Measurements from ENCODE around the gene SARS1. TPM values are rescaled to one million over a fixed set of nuclear protein-coding genes. Genes with fewer than 3 reads are reported as not detected.

Gene SARS1
- total RNA-seq, 1 donor from 2014 or later = 87.7 TPM

- no peak overlapping the region for H3K9ac ChIP-seq (ENCODE audit: low read depth in 1 of 3, low read length in 3 of 3)
- peaks cover 41 to 45% (median 43%) of the 10 kb centered on the region in 3 donors for H3K36me3 ChIP-seq (ENCODE audit: control insufficient read depth in 3 of 3, insufficient read depth in 3 of 3, low read length in 3 of 3)
- H3K4me3 ChIP-seq (ENCODE audit: low read length in 3 of 3) = no peak overlapping the region
- no peaks in the 10 kb centered on the region for H3K9me3 ChIP-seq (ENCODE audit: control insufficient read depth in 3 of 3, low read length in 3 of 3)
- peaks cover 0 to 2% (median 0%) of the 10 kb centered on the region in 3 donors for H3K27me3 ChIP-seq (ENCODE audit: control insufficient read depth in 3 of 3, insufficient read depth in 3 of 3, low read length in 3 of 3)
- H3K4me1 ChIP-seq (ENCODE audit: control insufficient read depth in 3 of 3, insufficient read depth in 3 of 3, low read length in 3 of 3) = peaks cover 22 to 32% (median 28%) of the 10 kb centered on the region in 3 donors
- H3K27ac ChIP-seq (ENCODE audit: low read depth, low read length) = no peak overlapping the region
Observed at GRCh38 chr1:109239409-109240068, 25.8 kb downstream of the SARS1 start.

GRCh38 chr1:109240158-109241152 lies 26.7 kb downstream of the SARS1 start:
- Histone ChIP-seq H3K9me3 (ENCODE audit: control insufficient read depth in 3 of 3, low read length in 3 of 3) (no peaks in the 10 kb centered on the region), H3K36me3 (ENCODE audit: control insufficient read depth in 3 of 3, insufficient read depth in 3 of 3, low read length in 3 of 3) (peaks cover 35 to 39% (median 36%) of the 10 kb centered on the region in 3 donors), H3K27me3 (ENCODE audit: control insufficient read depth in 3 of 3, insufficient read depth in 3 of 3, low read length in 3 of 3) (peaks cover 0 to 2% (median 0%) of the 10 kb centered on the region in 3 donors), H3K4me3 (ENCODE audit: low read length in 3 of 3) (peak overlapping the region in 2 of 3 donors; percentile 6 to 38), H3K4me1 (ENCODE audit: control insufficient read depth in 3 of 3, insufficient read depth in 3 of 3, low read length in 3 of 3) (peaks cover 25 to 37% (median 31%) of the 10 kb centered on the region in 3 donors), H3K9ac (ENCODE audit: low read depth in 1 of 3, low read length in 3 of 3) (no peak overlapping the region), H3K27ac (ENCODE audit: low read depth, low read length) (no peak overlapping the region)

GRCh38 chr1:109241344-109241743 lies 27.6 kb downstream of the SARS1 start:
- Histone ChIP-seq H3K27me3 (ENCODE audit: control insufficient read depth in 3 of 3, insufficient read depth in 3 of 3, low read length in 3 of 3) (peaks cover 0 to 2% (median 0%) of the 10 kb centered on the region in 3 donors), H3K36me3 (ENCODE audit: control insufficient read depth in 3 of 3, insufficient read depth in 3 of 3, low read length in 3 of 3) (peaks cover 27 to 30% (median 27%) of the 10 kb centered on the region in 3 donors), H3K9ac (ENCODE audit: low read depth in 1 of 3, low read length in 3 of 3) (peak overlapping the region in 1 of 3 donors; percentile 25), H3K27ac (ENCODE audit: low read depth, low read length) (no peak overlapping the region), H3K9me3 (ENCODE audit: control insufficient read depth in 3 of 3, low read length in 3 of 3) (no peaks in the 10 kb centered on the region), H3K4me1 (ENCODE audit: control insufficient read depth in 3 of 3, insufficient read depth in 3 of 3, low read length in 3 of 3) (peaks cover 25 to 37% (median 31%) of the 10 kb centered on the region in 3 donors), H3K4me3 (ENCODE audit: low read length in 3 of 3) (no peak overlapping the region)

- H3K4me3 ChIP-seq (ENCODE audit: low read length in 3 of 3) = peak overlapping the region in 1 of 3 donors; percentile 31
- no peaks in the 10 kb centered on the region for H3K9me3 ChIP-seq (ENCODE audit: control insufficient read depth in 3 of 3, low read length in 3 of 3)
- peak overlapping the region in 1 of 3 donors; percentile 1 for H3K9ac ChIP-seq (ENCODE audit: low read depth in 1 of 3, low read length in 3 of 3)
- H3K36me3 ChIP-seq (ENCODE audit: control insufficient read depth in 3 of 3, insufficient read depth in 3 of 3, low read length in 3 of 3) = peaks cover 21 to 25% (median 23%) of the 10 kb centered on the region in 3 donors
- peaks cover 25 to 37% (median 32%) of the 10 kb centered on the region in 3 donors for H3K4me1 ChIP-seq (ENCODE audit: control insufficient read depth in 3 of 3, insufficient read depth in 3 of 3, low read length in 3 of 3)
- no peak overlapping the region for H3K27ac ChIP-seq (ENCODE audit: low read depth, low read length)
- H3K27me3 ChIP-seq (ENCODE audit: control insufficient read depth in 3 of 3, insufficient read depth in 3 of 3, low read length in 3 of 3) = peaks cover 0 to 2% (median 0%) of the 10 kb centered on the region in 3 donors
Observed at GRCh38 chr1:109241841-109242345, 28.2 kb downstream of the SARS1 start.

GRCh38 chr1:109242387-109242786 lies 28.7 kb downstream of the SARS1 start:
- peaks cover 16 to 20% (median 18%) of the 10 kb centered on the region in 3 donors for H3K36me3 ChIP-seq (ENCODE audit: control insufficient read depth in 3 of 3, insufficient read depth in 3 of 3, low read length in 3 of 3)
- no peaks in the 10 kb centered on the region for H3K9me3 ChIP-seq (ENCODE audit: control insufficient read depth in 3 of 3, low read length in 3 of 3)
- peaks cover 25 to 37% (median 32%) of the 10 kb centered on the region in 3 donors for H3K4me1 ChIP-seq (ENCODE audit: control insufficient read depth in 3 of 3, insufficient read depth in 3 of 3, low read length in 3 of 3)
- H3K27ac ChIP-seq (ENCODE audit: low read depth, low read length) = no peak overlapping the region
- peak overlapping the region in 1 of 3 donors; percentile 6 for H3K4me3 ChIP-seq (ENCODE audit: low read length in 3 of 3)
- H3K9ac ChIP-seq (ENCODE audit: low read depth in 1 of 3, low read length in 3 of 3) = peak overlapping the region in 1 of 3 donors; percentile 1
- H3K27me3 ChIP-seq (ENCODE audit: control insufficient read depth in 3 of 3, insufficient read depth in 3 of 3, low read length in 3 of 3) = peaks cover 0 to 2% (median 0%) of the 10 kb centered on the region in 3 donors

GRCh38 chr1:109243221-109243620 lies 29.5 kb downstream of the SARS1 start:
- no peaks in the 10 kb centered on the region for H3K9me3 ChIP-seq (ENCODE audit: control insufficient read depth in 3 of 3, low read length in 3 of 3)
- H3K36me3 ChIP-seq (ENCODE audit: control insufficient read depth in 3 of 3, insufficient read depth in 3 of 3, low read length in 3 of 3) = peaks cover 8 to 11% (median 9%) of the 10 kb centered on the region in 3 donors
- no peak overlapping the region for H3K4me3 ChIP-seq (ENCODE audit: low read length in 3 of 3)
- H3K9ac ChIP-seq (ENCODE audit: low read depth in 1 of 3, low read length in 3 of 3) = no peak overlapping the region
- H3K27ac ChIP-seq (ENCODE audit: low read depth, low read length) = no peak overlapping the region
- peaks cover 25 to 37% (median 32%) of the 10 kb centered on the region in 3 donors for H3K4me1 ChIP-seq (ENCODE audit: control insufficient read depth in 3 of 3, insufficient read depth in 3 of 3, low read length in 3 of 3)
- H3K27me3 ChIP-seq (ENCODE audit: control insufficient read depth in 3 of 3, insufficient read depth in 3 of 3, low read length in 3 of 3) = peaks cover 0 to 2% (median 0%) of the 10 kb centered on the region in 3 donors

GRCh38 chr1:109243860-109244552 lies 30.3 kb downstream of the SARS1 start:
- Histone ChIP-seq H3K36me3 (ENCODE audit: control insufficient read depth in 3 of 3, insufficient read depth in 3 of 3, low read length in 3 of 3) (peaks cover under 1 to 4% (median 1%) of the 10 kb centered on the region in 3 donors), H3K9ac (ENCODE audit: low read depth in 1 of 3, low read length in 3 of 3) (no peak overlapping the region), H3K9me3 (ENCODE audit: control insufficient read depth in 3 of 3, low read length in 3 of 3) (no peaks in the 10 kb centered on the region), H3K4me1 (ENCODE audit: control insufficient read depth in 3 of 3, insufficient read depth in 3 of 3, low read length in 3 of 3) (peaks cover 28 to 44% (median 35%) of the 10 kb centered on the region in 3 donors), H3K27ac (ENCODE audit: low read depth, low read length) (peak overlapping the region; percentile 10), H3K27me3 (ENCODE audit: control insufficient read depth in 3 of 3, insufficient read depth in 3 of 3, low read length in 3 of 3) (peaks cover 0 to 2% (median 0%) of the 10 kb centered on the region in 3 donors), H3K4me3 (ENCODE audit: low read length in 3 of 3) (no peak overlapping the region)

- H3K9ac ChIP-seq (ENCODE audit: low read depth in 1 of 3, low read length in 3 of 3) = peak overlapping the region in 1 of 3 donors; percentile 20
- H3K36me3 ChIP-seq (ENCODE audit: control insufficient read depth in 3 of 3, insufficient read depth in 3 of 3, low read length in 3 of 3) = no peaks in the 10 kb centered on the region
- no peak overlapping the region for H3K4me3 ChIP-seq (ENCODE audit: low read length in 3 of 3)
- no peak overlapping the region for H3K27ac ChIP-seq (ENCODE audit: low read depth, low read length)
- no peaks in the 10 kb centered on the region for H3K9me3 ChIP-seq (ENCODE audit: control insufficient read depth in 3 of 3, low read length in 3 of 3)
- peaks cover 0 to 3% (median 2%) of the 10 kb centered on the region in 3 donors for H3K27me3 ChIP-seq (ENCODE audit: control insufficient read depth in 3 of 3, insufficient read depth in 3 of 3, low read length in 3 of 3)
- H3K4me1 ChIP-seq (ENCODE audit: control insufficient read depth in 3 of 3, insufficient read depth in 3 of 3, low read length in 3 of 3) = peaks cover 33 to 48% (median 34%) of the 10 kb centered on the region in 3 donors
Observed at GRCh38 chr1:109246141-109246551, 32.4 kb downstream of the SARS1 start.

All from skeletal muscle tissue (tissue), 4 donors.